SIG-M5 treated with dmso at 0.1 percent for 504 hours (cell line): ENCODE data around the gene P2RY11.

Experiments
- DNase-seq: peaks from one replicate; lab custom pipeline; 2025; ENCODE audit not compliant: unreplicated experiment; lab: John Stamatoyannopoulos, UW

Gene P2RY11

GRCh38 chr19:10111405-10111811 lies at the start of gene P2RY11:
TSS of gene P2RY11 (plus strand) at chr19:10111693. CDS start at chr19:10111722, 29 bp downstream.
- DNase-seq = no peak

- no peak for DNase-seq
Measured at GRCh38 chr19:10061717-10062310, 49.7 kb upstream of the P2RY11 start.

- no peak for DNase-seq
Measured at GRCh38 chr19:10068205-10068604, 43.3 kb upstream of the P2RY11 start.

GRCh38 chr19:10069046-10069445 lies 42.4 kb upstream of the P2RY11 start:
- DNase-seq = no peak

- DNase-seq = no peak
Measured at GRCh38 chr19:10070730-10071446, 40.6 kb upstream of the P2RY11 start.

GRCh38 chr19:10074153-10074552 lies 37.3 kb upstream of the P2RY11 start:
- DNase-seq = peak; percentile 14

GRCh38 chr19:10076535-10076934 lies 35.0 kb upstream of the P2RY11 start:
- no peak for DNase-seq

DNA sequence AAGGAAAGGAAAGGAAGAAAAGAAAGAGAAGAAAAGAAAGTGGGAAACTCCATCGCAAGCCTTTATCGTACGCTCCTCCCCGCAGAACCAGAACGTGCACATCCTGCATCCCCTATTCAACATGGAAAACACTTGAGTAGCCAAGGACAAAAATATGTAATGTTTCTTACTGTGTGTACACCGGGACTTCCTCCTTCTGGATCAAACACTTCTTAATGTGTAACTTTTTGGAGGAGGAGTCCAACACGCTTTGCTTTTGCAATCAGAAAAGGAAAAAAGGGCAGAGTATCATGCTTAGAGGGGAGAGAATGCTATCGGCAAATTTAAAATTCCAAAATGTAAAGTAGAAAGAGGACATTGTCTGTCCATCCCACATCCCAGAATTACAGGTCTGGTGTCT lies 33.2 kb upstream of the P2RY11 start:
- DNase-seq = peak; percentile 14

DNA sequence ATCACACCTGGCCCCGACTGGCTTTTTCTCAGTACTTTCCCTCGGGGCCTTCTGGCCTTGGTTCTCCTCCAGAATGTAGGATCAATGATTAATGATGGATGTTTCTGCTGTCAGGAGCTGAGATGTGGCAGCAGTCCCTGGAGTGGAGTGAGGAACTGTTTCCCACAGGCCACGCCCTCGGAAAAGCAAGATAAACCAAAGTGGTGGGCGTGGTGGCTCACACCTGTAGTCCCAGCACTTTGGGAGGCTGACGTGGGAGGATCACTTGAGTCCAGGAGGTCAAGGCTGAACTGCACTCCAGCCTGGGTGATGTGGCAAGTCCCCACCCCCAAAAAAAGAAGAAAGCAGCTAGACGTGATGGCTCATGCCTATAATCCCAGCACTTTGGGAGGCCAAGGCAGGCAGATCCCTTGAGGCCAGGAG lies 32.5 kb upstream of the P2RY11 start:
- DNase-seq = no peak

DNA sequence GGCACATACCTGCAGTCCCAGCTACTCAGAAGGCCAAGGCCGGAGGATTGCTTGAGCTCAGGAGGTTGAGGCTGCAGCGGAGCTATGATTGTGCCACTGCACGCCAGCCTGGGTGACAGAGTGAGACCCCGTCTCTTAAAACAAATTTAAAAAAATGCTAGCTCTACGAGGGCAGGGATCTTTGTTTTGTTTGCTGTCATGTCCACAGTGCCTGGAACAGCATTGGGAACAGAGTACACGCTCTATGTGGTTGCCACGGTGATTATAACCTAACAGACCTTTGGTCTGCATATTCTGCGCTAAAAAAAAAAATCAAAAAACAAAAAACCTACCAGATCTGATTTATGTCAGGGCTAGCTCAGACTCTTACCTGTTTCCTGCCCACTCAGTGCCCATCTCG lies 27.6 kb upstream of the P2RY11 start:
- no peak for DNase-seq

DNA sequence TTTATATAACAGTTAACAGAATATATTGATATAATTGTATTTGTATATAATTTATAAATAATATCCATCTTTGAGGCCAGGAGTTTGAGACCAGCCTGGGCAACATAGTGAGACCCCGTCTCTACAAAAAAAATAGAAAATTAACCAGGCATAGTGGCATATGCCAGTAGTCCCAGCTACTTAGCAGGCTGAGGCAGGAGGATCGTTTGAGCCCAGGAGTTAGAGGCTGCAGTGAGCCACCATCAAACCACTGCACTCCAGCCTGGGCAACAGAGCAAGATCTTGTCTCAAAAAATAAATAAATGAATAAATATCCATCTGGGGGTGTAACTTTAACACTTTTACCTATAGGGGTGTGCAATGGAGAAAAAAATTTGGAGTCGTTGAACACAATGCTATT lies 26.7 kb upstream of the P2RY11 start:
- DNase-seq = no peak

DNA sequence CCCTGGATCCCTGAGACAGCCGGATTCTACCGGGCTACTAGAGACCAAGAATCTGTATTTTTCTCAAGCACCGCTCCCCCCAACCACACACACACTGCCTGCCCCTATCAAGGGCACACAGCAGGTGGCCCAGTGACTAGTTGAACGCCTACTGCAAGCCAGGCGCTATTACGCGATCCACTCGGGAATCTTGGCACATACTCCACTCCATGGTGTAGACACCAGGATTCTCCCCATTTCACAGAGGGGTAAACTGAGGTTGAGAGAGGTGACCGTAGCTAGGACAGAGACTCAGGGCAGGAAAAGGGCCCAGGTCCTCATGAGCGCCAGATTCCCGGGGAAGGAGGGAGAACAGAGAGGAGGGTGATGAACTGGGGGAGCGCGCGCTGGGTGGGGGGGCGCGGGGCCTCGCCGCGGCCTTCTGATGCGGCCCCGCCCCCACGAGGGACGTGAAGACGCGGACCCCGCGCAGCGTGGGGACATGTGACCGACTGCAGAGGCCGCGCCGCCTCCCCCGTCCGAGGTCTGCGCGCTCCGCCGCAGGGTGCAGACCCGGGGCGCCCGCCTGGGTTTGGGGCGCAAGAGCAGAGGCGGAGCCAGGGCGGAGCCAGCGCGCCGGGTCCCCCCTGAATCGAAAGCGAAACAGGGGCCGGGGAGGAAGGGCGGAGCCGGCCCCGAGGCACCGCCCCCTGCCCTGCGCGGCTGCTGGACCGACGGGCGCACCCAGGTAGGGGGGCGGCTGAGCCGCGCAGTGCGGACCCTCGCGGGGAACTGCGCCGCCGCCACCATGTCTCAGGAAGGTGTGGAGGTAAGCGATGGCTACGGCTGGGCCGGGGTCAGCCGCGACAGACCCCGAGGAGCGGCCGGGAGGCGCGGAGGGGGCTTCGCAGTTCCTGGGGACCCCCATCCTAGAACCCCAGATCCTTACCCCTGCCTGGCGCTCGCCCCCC lies 25.6 kb upstream of the P2RY11 start, which contains the start of gene SHFL:
Gene SHFL, plus strand, starts transcription at position 677 of the 950 bp plus-strand sequence. Its CDS starts 111 bp downstream, at position 788.
- DNase-seq = peak; percentile 60

DNA sequence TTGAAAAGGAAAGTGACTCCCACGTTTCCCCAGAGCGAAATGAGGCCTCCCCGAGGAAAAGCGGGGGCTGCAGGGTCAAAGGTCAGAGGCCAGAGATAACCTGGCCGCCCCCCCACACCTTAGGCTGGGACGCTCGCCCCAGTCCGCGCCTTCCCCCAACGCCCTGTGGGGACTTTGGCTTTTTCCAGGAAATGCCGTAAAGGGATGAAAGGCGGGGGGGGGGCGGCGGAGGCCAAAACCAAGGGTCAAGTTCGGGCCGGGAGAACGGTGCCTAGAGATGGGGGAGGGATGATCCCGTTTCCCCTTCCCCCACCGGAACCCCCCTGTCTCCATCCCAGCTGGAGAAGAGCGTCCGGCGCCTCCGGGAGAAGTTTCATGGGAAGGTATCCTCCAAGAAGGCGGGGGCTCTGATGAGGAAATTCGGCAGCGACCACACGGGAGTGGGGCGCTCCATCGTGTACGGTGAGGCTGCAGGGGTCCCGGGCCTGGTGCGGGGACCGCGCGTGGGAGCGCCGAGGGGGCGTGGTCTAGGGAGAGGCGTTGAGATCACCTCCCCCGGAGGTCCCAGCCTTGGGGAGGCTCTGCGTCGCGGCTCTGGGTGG lies 24.8 kb upstream of the P2RY11 start:
- no peak for DNase-seq

DNA sequence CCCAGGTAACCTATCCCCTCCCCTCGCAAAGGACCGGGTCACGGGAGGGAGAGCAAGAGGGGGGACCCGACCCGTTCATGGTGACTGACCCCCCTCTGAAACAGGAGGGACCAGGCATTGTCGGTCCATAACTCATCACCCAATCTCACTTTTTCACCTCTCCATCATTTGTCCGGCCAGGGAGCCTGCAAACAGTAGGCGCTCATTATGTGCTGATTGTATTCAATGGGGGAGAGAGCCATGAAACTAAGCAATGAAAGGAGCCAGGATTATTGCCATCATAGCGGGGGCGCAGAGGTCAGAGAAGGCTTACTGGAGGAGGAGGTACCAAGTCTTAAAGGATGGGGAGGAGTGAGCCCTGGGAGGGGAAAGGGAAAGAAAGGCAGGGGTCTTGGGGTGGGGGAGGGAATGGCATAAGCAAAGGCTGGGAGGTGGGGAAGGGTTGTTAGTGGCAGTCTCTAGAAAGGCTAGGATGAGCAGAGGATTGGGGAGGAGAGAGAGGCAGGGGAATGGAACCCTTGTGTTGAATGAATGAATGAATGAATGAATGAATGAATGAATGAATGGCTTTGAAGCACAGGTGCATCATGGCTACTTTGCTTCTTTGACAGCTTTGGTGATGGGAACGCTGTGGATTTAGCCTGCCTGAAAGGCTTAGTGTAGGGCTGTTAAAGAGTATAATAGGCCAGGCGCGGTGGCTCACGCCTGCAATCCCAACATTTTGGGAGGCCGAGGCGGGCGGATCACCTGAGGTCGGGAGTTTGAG lies 24.0 kb upstream of the P2RY11 start:
- DNase-seq = no peak

DNA sequence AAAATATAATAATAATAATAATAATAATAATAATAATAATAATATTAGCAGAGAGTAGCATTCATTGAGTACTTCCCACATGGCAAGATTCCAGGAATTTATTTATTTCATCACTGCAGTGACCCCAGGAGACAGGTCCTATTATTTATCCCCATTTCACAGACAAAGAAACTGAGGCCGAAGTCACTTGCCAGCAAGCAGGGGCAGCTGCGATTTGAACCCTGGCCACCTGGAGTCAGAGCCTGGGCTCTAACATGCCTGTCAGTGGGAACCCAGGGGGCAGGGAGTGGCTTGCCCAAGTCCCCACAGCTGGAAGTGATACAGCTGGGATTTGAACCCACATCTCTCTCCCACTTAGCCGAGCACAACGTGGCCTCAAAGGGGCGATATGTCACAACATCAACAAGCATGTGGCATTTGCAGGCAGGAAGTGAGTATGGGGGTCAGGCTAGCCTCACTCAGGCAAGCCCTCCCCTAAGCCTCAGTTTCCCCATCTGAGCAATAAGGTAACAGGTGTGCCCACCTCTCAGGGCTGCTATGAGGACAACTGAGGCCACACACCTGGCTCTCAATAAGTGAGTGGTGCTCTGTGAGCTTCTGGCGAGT lies 22.4 kb upstream of the P2RY11 start:
- DNase-seq = no peak

GRCh38 chr19:10089801-10090375 lies 21.6 kb upstream of the P2RY11 start:
- no peak for DNase-seq

- DNase-seq = no peak
Measured at GRCh38 chr19:10091370-10091687, 20.2 kb upstream of the P2RY11 start.

- no peak for DNase-seq
Measured at GRCh38 chr19:10091895-10092641, 19.4 kb upstream of the P2RY11 start.

GRCh38 chr19:10092648-10093294 lies 18.7 kb upstream of the P2RY11 start:
- DNase-seq = no peak
